ENCODE data around the gene ROR2. TPM values are rescaled to one million over a fixed set of nuclear protein-coding genes. Genes with fewer than 3 reads are reported as not detected.

ROR2 gene
- total and polyA plus RNA-seq, 4 donors: 0.13 to 0.84 (median 0.52) TPM

GRCh38 chr9:91750343-91750742 is 199.7 kb downstream of the ROR2 start:
- TF ChIP-seq RAD21 (IDR thresholded peaks at IDR 0.05) (peak in 1 of 2 donors; percentile 4), NR2F2 (IDR thresholded peaks at IDR 0.05) (no peak), TAF1 (conservative IDR thresholded peaks at IDR 0.05) (no peak), ATF3 (IDR thresholded peaks at IDR 0.05) (no peak)
- no peaks in the 10 kb centered on the region for H3K9me3 ChIP-seq (ENCODE audit: control insufficient read depth in 4 of 4, low read length in 3 of 4)
- no peak for DNase-seq (ENCODE audit: low spot score)
- no peaks in the 10 kb centered on the region for H3K36me3 ChIP-seq (ENCODE audit: control insufficient read depth in 4 of 4, insufficient read depth in 3 of 4, low read depth in 1 of 4, low read length in 3 of 4)
- 66% methylated on average over 6 of the region's 6 CpGs for WGBS
- H3K4me3 ChIP-seq (ENCODE audit: low read depth in 1 of 3, low read length in 3 of 3): no peak overlapping the region
- no peak overlapping the region for H3K27ac ChIP-seq (ENCODE audit: low read depth in 1 of 2, low read length in 2 of 2)
- H3K27me3 ChIP-seq (ENCODE audit: control insufficient read depth in 4 of 4, insufficient read depth in 4 of 4, low read length in 3 of 4): no peaks in the 10 kb centered on the region
- H3K9ac ChIP-seq (ENCODE audit: low read depth in 1 of 2, low read length in 2 of 2): no peak overlapping the region
- H3K4me1 ChIP-seq (ENCODE audit: control insufficient read depth in 4 of 4, insufficient read depth in 4 of 4, low read length in 3 of 4): no peaks in the 10 kb centered on the region

GRCh38 chr9:91746904-91747303 is 203.1 kb downstream of the ROR2 start:
- no peak overlapping the region for H3K27ac ChIP-seq (ENCODE audit: low read depth in 1 of 2, low read length in 2 of 2)
- DNase-seq (ENCODE audit: low spot score): no peak
- no peak overlapping the region for H3K4me3 ChIP-seq (ENCODE audit: low read depth in 1 of 3, low read length in 3 of 3)
- WGBS: 85% methylated on average over 9 of the region's 9 CpGs
- H3K36me3 ChIP-seq (ENCODE audit: control insufficient read depth in 4 of 4, insufficient read depth in 3 of 4, low read depth in 1 of 4, low read length in 3 of 4): no peaks in the 10 kb centered on the region
- no peaks in the 10 kb centered on the region for H3K4me1 ChIP-seq (ENCODE audit: control insufficient read depth in 4 of 4, insufficient read depth in 4 of 4, low read length in 3 of 4)
- H3K9ac ChIP-seq (ENCODE audit: low read depth in 1 of 2, low read length in 2 of 2): no peak overlapping the region
- TF ChIP-seq TAF1 (conservative IDR thresholded peaks at IDR 0.05) (no peak), NR2F2 (IDR thresholded peaks at IDR 0.05) (no peak), ATF3 (IDR thresholded peaks at IDR 0.05) (no peak), HNF4G (IDR thresholded peaks at IDR 0.05) (no peak), RXRA (IDR thresholded peaks at IDR 0.05) (no peak), CTCF (IDR thresholded peaks at IDR 0.05; ENCODE audit: low read depth, low read length, missing input control) (no peak), REST (IDR thresholded peaks at IDR 0.05) (no peak), RAD21 (IDR thresholded peaks at IDR 0.05) (no peak), HNF4A (conservative IDR thresholded peaks at IDR 0.05) (no peak), YY1 (IDR thresholded peaks at IDR 0.05) (no peak), ZBTB33 (IDR thresholded peaks at IDR 0.05) (no peak), FOXA1 (IDR thresholded peaks at IDR 0.05) (no peak), MAX (IDR thresholded peaks at IDR 0.05) (no peak), SP1 (IDR thresholded peaks at IDR 0.05) (no peak), FOXA2 (IDR thresholded peaks at IDR 0.05) (no peak), JUND (IDR thresholded peaks at IDR 0.05) (no peak), GABPA (IDR thresholded peaks at IDR 0.05 in 1 of 2, conservative IDR thresholded peaks at IDR 0.05 in 1 of 2) (no peak), EGR1 (IDR thresholded peaks at IDR 0.05; ENCODE audit: low read depth in 2 of 2) (no peak)
- H3K27me3 ChIP-seq (ENCODE audit: control insufficient read depth in 4 of 4, insufficient read depth in 4 of 4, low read length in 3 of 4): no peaks in the 10 kb centered on the region
- H3K9me3 ChIP-seq (ENCODE audit: control insufficient read depth in 4 of 4, low read length in 3 of 4): no peaks in the 10 kb centered on the region

Measured in liver (tissue), 9 donors.